H9 (cell line): ENCODE measurements around the gene ZNF488. TPM values are rescaled to one million over a fixed set of nuclear protein-coding genes. Genes with fewer than 3 reads are reported as not detected.

ENCODE experiments used
- DNase-seq: peaks from one replicate; pipeline ENCODE4 v3.0.0-alpha.2; 2017
- H2AFZ ChIP-seq: one replicate; pipeline ENCODE4 v1.6.1; 2013; ENCODE audit warnings: mild to moderate bottlenecking, low read length, control low read depth, moderate library complexity
- H2AK5ac ChIP-seq: 2 replicates; pipeline ENCODE4 v1.6.1; 2013; ENCODE audit warnings: low read length, control low read depth, mixed read lengths; ENCODE audit not compliant: insufficient read length
- H2BK120ac ChIP-seq: one replicate; pipeline ENCODE4 v1.6.1; 2013; ENCODE audit warnings: low read depth, mild to moderate bottlenecking, low read length, control low read depth, inconsistent platforms; ENCODE audit not compliant: poor library complexity, severe bottlenecking
- H2BK12ac ChIP-seq: 2 replicates; pipeline ENCODE4 v1.6.1; 2013; ENCODE audit warnings: low read length, control low read depth, mixed read lengths, low read depth; ENCODE audit not compliant: insufficient read length
- H2BK15ac ChIP-seq: 2 replicates; pipeline ENCODE4 v1.6.1; 2013; ENCODE audit warnings: low read depth, low read length, control low read depth
- H2BK20ac ChIP-seq: one replicate; pipeline ENCODE4 v1.6.1; 2013; ENCODE audit warnings: low read depth, mild to moderate bottlenecking, low read length, control low read depth, inconsistent platforms; ENCODE audit not compliant: poor library complexity, severe bottlenecking
- H2BK5ac ChIP-seq: 2 replicates; pipeline ENCODE4 v1.6.1; 2013; ENCODE audit warnings: low read length, control low read depth, mixed read lengths; ENCODE audit not compliant: insufficient read length
- H3K14ac ChIP-seq: 2 replicates; pipeline ENCODE4 v1.6.1; 2013; ENCODE audit warnings: low read length, control low read depth; ENCODE audit not compliant: insufficient read depth
- H3K18ac ChIP-seq: 2 replicates; pipeline ENCODE4 v1.6.1; 2013; ENCODE audit warnings: low read depth, mild to moderate bottlenecking, mixed read lengths, low read length, control low read depth; ENCODE audit not compliant: insufficient read length
- H3K23ac ChIP-seq: 2 replicates; pipeline ENCODE4 v1.6.1; 2013; ENCODE audit warnings: low read length, control low read depth, mixed read lengths, low read depth; ENCODE audit not compliant: insufficient read length
- H3K23me2 ChIP-seq: 2 replicates; pipeline ENCODE4 v1.6.1; 2013; ENCODE audit warnings: low read depth, mild to moderate bottlenecking, mixed read lengths, low read length, control low read depth; ENCODE audit not compliant: insufficient read length, poor library complexity, severe bottlenecking
- H3K27ac ChIP-seq: 2 replicates; pipeline ENCODE4 v1.5.1; 2013; ENCODE audit warnings: low read length, control low read depth, mixed read lengths, low read depth; ENCODE audit not compliant: insufficient read length
- H3K27me3 ChIP-seq: 2 replicates; pipeline ENCODE4 v1.6.1; 2013; ENCODE audit warnings: low read length, control low read depth, inconsistent platforms; ENCODE audit not compliant: insufficient read depth
- H3K4ac ChIP-seq: 2 replicates; pipeline ENCODE4 v1.6.1; 2013; ENCODE audit warnings: low read depth, mild to moderate bottlenecking, control low read depth, inconsistent platforms, low read length, moderate library complexity
- H3K4me1 ChIP-seq: 2 replicates; pipeline ENCODE4 v1.6.1; 2013; ENCODE audit warnings: low read length, control low read depth, inconsistent platforms; ENCODE audit not compliant: insufficient read depth
- H3K4me2 ChIP-seq: 2 replicates; pipeline ENCODE4 v1.6.1; 2013; ENCODE audit warnings: low read length, control low read depth, mixed read lengths; ENCODE audit not compliant: insufficient read length, insufficient read depth
- H3K56ac ChIP-seq: 2 replicates; pipeline ENCODE4 v1.6.1; 2013; ENCODE audit warnings: low read depth, mild to moderate bottlenecking, mixed read lengths, low read length, control low read depth; ENCODE audit not compliant: insufficient read length
- H3K79me1 ChIP-seq: 2 replicates; pipeline ENCODE4 v1.6.1; 2013; ENCODE audit warnings: low read depth, mild to moderate bottlenecking, moderate library complexity, low read length, control low read depth, inconsistent platforms; ENCODE audit not compliant: insufficient read depth, poor library complexity, severe bottlenecking
- H3K79me2 ChIP-seq: 2 replicates; pipeline ENCODE4 v1.6.1; 2013; ENCODE audit warnings: low read length, control low read depth, inconsistent platforms; ENCODE audit not compliant: insufficient read depth
- H3K9ac ChIP-seq: 2 replicates; pipeline ENCODE4 v1.6.1; 2013; ENCODE audit warnings: low read length, control low read depth, mixed read lengths; ENCODE audit not compliant: insufficient read length; ENCODE audit errors: extremely low read depth
- H3K9me3 ChIP-seq: one replicate; pipeline ENCODE4 v1.6.1; 2013; ENCODE audit warnings: low read depth, low read length, inconsistent platforms; ENCODE audit not compliant: control insufficient read depth
- H3T11ph ChIP-seq: one replicate; pipeline ENCODE4 v1.6.1; 2013; ENCODE audit warnings: mild to moderate bottlenecking, low read length, control low read depth, inconsistent platforms
- H4K20me1 ChIP-seq: one replicate; pipeline ENCODE4 v1.6.1; 2013; ENCODE audit not compliant: control insufficient read depth, insufficient read length, insufficient read depth
- H4K5ac ChIP-seq: 2 replicates; pipeline ENCODE4 v1.6.1; 2013; ENCODE audit warnings: low read depth, mild to moderate bottlenecking, mixed read lengths, low read length, control low read depth; ENCODE audit not compliant: insufficient read length
- H4K8ac ChIP-seq: replicated peaks from 2 replicates; pipeline ENCODE4 v1.6.1; 2013; ENCODE audit warnings: low read length, control low read depth, mixed read lengths, low read depth; ENCODE audit not compliant: insufficient read length
- H4K91ac ChIP-seq: 2 replicates; pipeline ENCODE4 v1.6.1; 2013; ENCODE audit warnings: low read depth, mild to moderate bottlenecking, moderate library complexity, mixed read lengths, low read length, control low read depth; ENCODE audit not compliant: insufficient read length
- H3K27ac Mint-ChIP-seq, 3 experiments: 2 replicates in 2 of 3; 3 replicates in 1 of 3; pipeline ENCODE4 v1.8.0; 2020 to 2021; ENCODE audit warnings: mixed read lengths in 3 of 3, mild to moderate bottlenecking in 1 of 3, moderate library complexity in 1 of 3
- H3K27me3 Mint-ChIP-seq: 2 replicates; pipeline ENCODE4 v1.8.0; 2021; ENCODE audit warnings: low read depth, mild to moderate bottlenecking, moderate library complexity, mixed read lengths
- H3K36me3 Mint-ChIP-seq, 3 experiments: 2 replicates in 2 of 3; 3 replicates in 1 of 3; pipeline ENCODE4 v1.8.0; 2020 to 2021; ENCODE audit warnings: low read depth in 3 of 3, mixed read lengths in 3 of 3; ENCODE audit not compliant: insufficient read depth in 1 of 3
- H3K4me1 Mint-ChIP-seq, 2 experiments: 2 replicates each; pipeline ENCODE4 v1.8.0; 2020; ENCODE audit warnings: mixed read lengths in 2 of 2
- H3K4me3 Mint-ChIP-seq, 2 experiments: 2 replicates in 1 of 2; 3 replicates in 1 of 2; pipeline ENCODE4 v1.8.0; 2020 to 2021; ENCODE audit warnings: mild to moderate bottlenecking in 2 of 2, mixed read lengths in 2 of 2, moderate library complexity in 1 of 2
- H3K9me3 Mint-ChIP-seq, 2 experiments: 2 replicates in 1 of 2; 3 replicates in 1 of 2; pipeline ENCODE4 v1.8.0; 2020; ENCODE audit warnings: mild to moderate bottlenecking in 2 of 2, mixed read lengths in 2 of 2, moderate library complexity in 1 of 2
- CTCF ChIP-seq: fragments of 200-600 bp; sonication (generic); conservative IDR thresholded peaks from 3 replicates; pipeline ENCODE4 v1.8.0; 2021; ENCODE audit warnings: antibody characterized with exemption, mild to moderate bottlenecking
- WGBS: extraction: QIAGEN DNeasy Blood & Tissue Kit; methylation state at CpG from one replicate; pipeline ENCODE4 v1.1.7; 2013; ENCODE audit warnings: missing lambda C conversion rate, low lambda C conversion rate, mixed read lengths; ENCODE audit not compliant: insufficient read length; ENCODE audit errors: extremely low coverage; 5-methylcytosine and 5-hydroxymethylcytosine counted together
- total RNA-seq: library from RNA; stranded (reverse); gene quantifications from 2 replicates; pipeline ENCODE4 v1.2.1, GENCODE V29; 2021

Gene ZNF488
- total RNA-seq, 1 experiment from 2014 or later: 2.9 TPM

GRCh38 chr10:47409866-47410256, 25.8 kb upstream of the ZNF488 start:
- no peak overlapping the region for H2AFZ ChIP-seq
- no peaks in the 10 kb centered on the region for H3K4me1 ChIP-seq
- no peak overlapping the region for H3K4ac ChIP-seq
- H3K36me3 Mint-ChIP-seq: no peaks in the 10 kb centered on the region
- H3K4me2 ChIP-seq: no peak overlapping the region
- DNase-seq: no peak
- no peak overlapping the region for H4K91ac ChIP-seq
- H3K9me3 Mint-ChIP-seq: no peaks in the 10 kb centered on the region
- H3K23ac ChIP-seq: no peak overlapping the region
- TF ChIP-seq CTCF: no peak
- no peak overlapping the region for H3K18ac ChIP-seq
- H3K4me1 Mint-ChIP-seq: peaks cover under 1% of the 10 kb centered on the region in 2 experiments; a peak in 2 of 4 replicates
- no peaks in the 10 kb centered on the region for H3K23me2 ChIP-seq
- no peak overlapping the region for H3K4me3 Mint-ChIP-seq
- H2BK5ac ChIP-seq: no peak overlapping the region
- H4K8ac ChIP-seq: no peak overlapping the region
- H3K79me1 ChIP-seq: no peaks in the 10 kb centered on the region
- H3K27ac Mint-ChIP-seq: no peak overlapping the region
- H2BK20ac ChIP-seq: no peak overlapping the region
- no peak overlapping the region for H4K5ac ChIP-seq
- H3K9me3 ChIP-seq: no peaks in the 10 kb centered on the region
- H4K20me1 ChIP-seq: no peaks in the 10 kb centered on the region
- no CpG with 5 or more reads among the region's 3 CpGs for WGBS
- peaks cover 9% of the 10 kb centered on the region for H3K27me3 Mint-ChIP-seq
- H3K14ac ChIP-seq: no peak overlapping the region
- H2AK5ac ChIP-seq: no peak overlapping the region
- no peak overlapping the region for H3T11ph ChIP-seq
- H2BK15ac ChIP-seq: no peak overlapping the region
- H3K27ac ChIP-seq: no peak overlapping the region
- no peak overlapping the region for H2BK120ac ChIP-seq
- H3K56ac ChIP-seq: no peak overlapping the region
- H2BK12ac ChIP-seq: no peak overlapping the region
- no peaks in the 10 kb centered on the region for H3K79me2 ChIP-seq
- H3K9ac ChIP-seq: no peak overlapping the region
- H3K27me3 ChIP-seq: no peaks in the 10 kb centered on the region
